ENCODE measurements around the gene LRGUK. TPM values are rescaled to one million over a fixed set of nuclear protein-coding genes. Genes with fewer than 3 reads are reported as not detected.

Gene LRGUK
- total and polyA plus RNA-seq, 2 of the 4 experiments (the other 2 are of a cell fraction): 0.07 TPM; not detected in 1

DNA sequence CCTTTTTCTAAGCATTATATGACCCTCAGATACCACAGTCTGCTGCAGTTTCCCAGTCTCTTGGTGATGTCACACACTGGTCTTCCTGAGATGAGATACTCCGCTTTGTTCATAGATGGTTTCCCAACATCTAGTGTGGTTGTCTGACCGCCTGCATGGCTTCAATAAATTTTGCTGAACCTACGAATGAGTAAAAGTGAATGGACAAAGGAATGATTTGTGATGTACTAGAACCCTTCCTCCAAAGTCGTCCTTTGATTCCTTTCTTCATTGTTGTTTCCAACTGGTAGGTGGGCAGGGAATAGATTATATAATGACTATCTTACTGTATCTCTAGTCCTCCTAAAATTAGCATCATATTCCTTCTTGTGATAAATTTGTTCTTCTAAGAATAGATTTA is 107.1 kb downstream of the LRGUK start:
- Histone ChIP-seq H3K14ac (replicated peaks; ENCODE audit: low read depth, low read length) (no peak overlapping the region), H3K4ac (ENCODE audit: low read depth, low read length) (no peak overlapping the region), H3K18ac (ENCODE audit: low read depth, low read length) (no peak overlapping the region), H2AK9ac (replicated peaks; ENCODE audit: low read depth, low read length, poor library complexity) (no peak overlapping the region), H2AFZ (replicated peaks; ENCODE audit: low read length, poor library complexity) (no peak overlapping the region), H2BK20ac (ENCODE audit: low read depth, low read length) (no peak overlapping the region), H3K27me3 (ENCODE audit: control insufficient read depth, insufficient read depth, low read length) (no peaks in the 10 kb centered on the region; the same call in 1 of the 2 replicates), H3K79me1 (ENCODE audit: low read depth in 1 of 2, low read length in 2 of 2) (no peaks in the 10 kb centered on the region), H3K9ac (ENCODE audit: low read depth, low read length) (no peak overlapping the region), H3K23ac (ENCODE audit: low read depth, low read length) (no peak overlapping the region), H2BK5ac (ENCODE audit: low read depth, low read length, poor library complexity, severe bottlenecking) (no peak overlapping the region), H3K9me3 (ENCODE audit: control insufficient read depth, insufficient read depth, low read length) (peaks cover 3% of the 10 kb centered on the region; the same call in 1 of the 2 replicates), H4K20me1 (ENCODE audit: insufficient read depth, low read length) (no peaks in the 10 kb centered on the region), H3K4me3 (ENCODE audit: insufficient read depth, low read depth, low read length) (no peak overlapping the region), H3K4me2 (ENCODE audit: low read depth, low read length) (no peak overlapping the region), H2AK5ac (ENCODE audit: low read depth, low read length) (no peak overlapping the region), H3K4me1 (ENCODE audit: control insufficient read depth, insufficient read depth, low read length) (no peaks in the 10 kb centered on the region), H3K9me1 (ENCODE audit: insufficient read depth, low read length) (no peaks in the 10 kb centered on the region), H3K56ac (ENCODE audit: extremely low read depth, insufficient read depth, low read length) (no peak overlapping the region), H2BK15ac (ENCODE audit: low read depth, low read length) (no peak overlapping the region), H2BK120ac (ENCODE audit: low read depth, low read length) (no peak overlapping the region), H4K8ac (ENCODE audit: low read depth in 2 of 2, low read length in 2 of 2) (no peak overlapping the region), H3K27ac (ENCODE audit: insufficient read depth, low read length) (no peak overlapping the region), H4K5ac (ENCODE audit: low read depth, low read length) (no peak overlapping the region), H3K36me3 (ENCODE audit: control insufficient read depth, insufficient read depth, low read length) (no peaks in the 10 kb centered on the region), H4K91ac (ENCODE audit: insufficient read depth, low read depth, low read length) (no peak overlapping the region)
- intact Hi-C loops (cut with micrococcal nuclease) (no loop called here), in situ Hi-C loops (cut with MboI; ENCODE audit: low sequenced_read_pairs) (no loop called here), dilution Hi-C loops (cut with HindIII; ENCODE audit: low sequenced_read_pairs, unreplicated experiment) (no loop called here)
- no TSS peak for BruUV-seq (replicated peaks)
- WGBS, 2 experiments (ENCODE audit: extremely low coverage in 2 of 2, insufficient read length in 1 of 2): no CpG with 5 or more reads among the region's 4 CpGs
- TF ChIP-seq NFE2L2 (IDR thresholded peaks at IDR 0.05; ENCODE audit: low read depth, low read length) (no peak), RCOR1 (IDR thresholded peaks at IDR 0.05; ENCODE audit: insufficient replicate concordance, low read length) (no peak)
- ChIA-PET POLR2A (ENCODE audit: unreplicated experiment) (no interaction called here), CTCF (no interaction called here)
- DNase-seq (no peak), ATAC-seq (ENCODE audit: low read depth) (no peak)
